ENCODE measurements around the gene TMC1.

The TMC1 gene

GRCh38 chr9:72614067-72614466 lies 92.7 kb downstream of the TMC1 start:
- DNase-seq (ENCODE audit: low read depth in 2 of 2): no peak

GRCh38 chr9:72615931-72616330 lies 94.5 kb downstream of the TMC1 start:
- no peak for DNase-seq (ENCODE audit: low read depth in 2 of 2)

- no peak for DNase-seq (ENCODE audit: low read depth in 2 of 2)
Measured at GRCh38 chr9:72618811-72619210, 97.4 kb downstream of the TMC1 start.

GRCh38 chr9:72622186-72622585 lies 100.8 kb downstream of the TMC1 start:
- no peak for DNase-seq (ENCODE audit: low read depth in 2 of 2)

GRCh38 chr9:72623156-72623555 lies 101.7 kb downstream of the TMC1 start:
- no peak for DNase-seq (ENCODE audit: low read depth in 2 of 2)

GRCh38 chr9:72627147-72627546 lies 105.7 kb downstream of the TMC1 start:
- DNase-seq (ENCODE audit: low read depth in 2 of 2): no peak

- no peak for DNase-seq (ENCODE audit: low read depth in 2 of 2)
Measured at GRCh38 chr9:72627956-72628540, 106.6 kb downstream of the TMC1 start.

GRCh38 chr9:72633966-72634365 lies 112.6 kb downstream of the TMC1 start:
- peak in 1 of 2 donors; percentile 12 for DNase-seq (ENCODE audit: low read depth in 2 of 2)

GRCh38 chr9:72635197-72635596 lies 113.8 kb downstream of the TMC1 start:
- DNase-seq (ENCODE audit: low read depth in 2 of 2): no peak

GRCh38 chr9:72636621-72637020 lies 115.2 kb downstream of the TMC1 start:
- DNase-seq (ENCODE audit: low read depth in 2 of 2): no peak

GRCh38 chr9:72643651-72644050 lies 122.2 kb downstream of the TMC1 start:
- DNase-seq (ENCODE audit: low read depth in 2 of 2): no peak

- no peak for DNase-seq (ENCODE audit: low read depth in 2 of 2)
Measured at GRCh38 chr9:72646061-72646460, 124.7 kb downstream of the TMC1 start.

- DNase-seq (ENCODE audit: low read depth in 2 of 2): no peak
Measured at GRCh38 chr9:72648324-72649126, 127.1 kb downstream of the TMC1 start.

GRCh38 chr9:72649127-72649442 lies 127.7 kb downstream of the TMC1 start:
- no peak for DNase-seq (ENCODE audit: low read depth in 2 of 2)

- DNase-seq (ENCODE audit: low read depth in 2 of 2): no peak
Measured at GRCh38 chr9:72650206-72650605, 128.8 kb downstream of the TMC1 start.

GRCh38 chr9:72656021-72656420 lies 134.6 kb downstream of the TMC1 start:
- DNase-seq (ENCODE audit: low read depth in 2 of 2): no peak

- DNase-seq (ENCODE audit: low read depth in 2 of 2): no peak
Measured at GRCh38 chr9:72657023-72657422, 135.6 kb downstream of the TMC1 start.

- no peak for DNase-seq (ENCODE audit: low read depth in 2 of 2)
Measured at GRCh38 chr9:72658703-72659102, 137.3 kb downstream of the TMC1 start.

- DNase-seq (ENCODE audit: low read depth in 2 of 2): no peak
Measured at GRCh38 chr9:72661401-72662135, 140.2 kb downstream of the TMC1 start.

- DNase-seq (ENCODE audit: low read depth in 2 of 2): no peak
Measured at GRCh38 chr9:72665421-72665820, 144.0 kb downstream of the TMC1 start.

- no peak for DNase-seq (ENCODE audit: low read depth in 2 of 2)
Measured at GRCh38 chr9:72667181-72667580, 145.8 kb downstream of the TMC1 start.

GRCh38 chr9:72674961-72675360 lies 153.6 kb downstream of the TMC1 start:
- no peak for DNase-seq (ENCODE audit: low read depth in 2 of 2)

- no peak for DNase-seq (ENCODE audit: low read depth in 2 of 2)
Measured at GRCh38 chr9:72675586-72675985, 154.2 kb downstream of the TMC1 start.
